ENCODE results near the gene ELF1.
"Not testable (repeated sequence)": the region's sequence is repeated elsewhere in the genome, so short reads cannot be mapped to it uniquely, and the experiment has no call there.

ELF1 gene

DNA sequence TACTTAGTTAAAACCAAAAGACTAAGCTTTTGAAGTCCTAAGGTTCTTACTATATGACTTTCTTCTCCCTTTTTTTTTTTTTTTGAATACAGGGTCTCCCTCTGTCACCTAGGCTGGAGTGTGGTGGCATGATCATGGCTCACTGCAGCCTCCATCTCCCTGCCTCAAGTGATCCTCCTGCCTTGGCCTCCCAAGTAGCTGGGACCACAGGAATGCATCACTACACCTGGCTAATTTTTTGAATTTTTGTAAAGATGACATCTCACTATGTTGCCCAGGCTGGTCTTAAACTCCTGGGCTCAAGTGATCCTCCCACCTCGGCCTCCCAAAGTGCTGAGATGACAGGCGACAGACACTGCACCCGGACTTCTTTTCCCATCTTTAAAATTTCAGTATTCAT lies 89.2 kb downstream of the ELF1 start:
- not testable (repeated sequence) for DNase-seq

- DNase-seq: no peak
Measured at GRCh38 chr13:40928980-40929379, 90.1 kb downstream of the ELF1 start.

- DNase-seq: no peak
Measured at GRCh38 chr13:40927929-40928328, 91.2 kb downstream of the ELF1 start.

DNA sequence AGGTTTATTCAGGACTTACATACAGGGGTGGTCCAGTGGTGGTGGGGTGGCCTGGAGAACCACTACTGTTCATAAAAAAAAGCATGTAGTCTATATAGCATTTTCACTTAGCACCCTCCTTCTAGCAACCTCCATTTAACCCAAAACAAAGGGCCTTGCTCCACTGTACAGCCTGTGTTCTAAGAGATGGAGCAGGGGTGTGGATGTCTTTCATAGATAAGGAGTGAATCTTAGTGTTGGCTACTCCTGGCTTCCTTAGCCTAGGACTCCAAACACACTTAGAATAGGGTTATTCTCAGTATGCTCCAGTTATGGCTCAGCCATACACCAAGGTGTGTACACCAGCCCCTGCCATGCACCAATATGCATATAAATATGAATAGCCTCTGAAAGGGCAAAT lies 95.2 kb downstream of the ELF1 start:
- DNase-seq: no peak

- no peak for DNase-seq
Measured at GRCh38 chr13:40922437-40923040, 96.6 kb downstream of the ELF1 start.

DNA sequence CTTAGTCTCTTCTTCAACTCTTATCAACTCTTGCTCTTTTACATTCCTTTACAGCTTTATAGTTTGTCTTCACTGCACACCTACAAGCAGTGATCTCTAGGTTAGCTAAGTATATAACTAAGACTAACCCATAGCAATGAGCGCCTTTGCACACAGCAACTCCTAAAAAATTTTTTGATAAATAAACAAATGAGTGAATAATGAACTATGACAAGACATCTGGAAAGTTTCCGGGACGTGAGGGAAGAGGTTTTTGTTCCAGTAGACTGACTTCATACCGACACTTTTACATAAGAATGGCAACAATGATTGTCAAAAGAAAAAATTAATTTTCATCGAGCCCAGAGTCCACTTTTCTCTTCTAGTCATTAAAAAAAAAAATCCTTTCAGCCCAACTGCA lies 98.3 kb downstream of the ELF1 start:
- DNase-seq: no peak

- not testable (repeated sequence) for DNase-seq
Measured at GRCh38 chr13:40919901-40920300, 99.2 kb downstream of the ELF1 start.

- DNase-seq: no peak
Measured at GRCh38 chr13:40916207-40916998, 102.7 kb downstream of the ELF1 start.

DNA sequence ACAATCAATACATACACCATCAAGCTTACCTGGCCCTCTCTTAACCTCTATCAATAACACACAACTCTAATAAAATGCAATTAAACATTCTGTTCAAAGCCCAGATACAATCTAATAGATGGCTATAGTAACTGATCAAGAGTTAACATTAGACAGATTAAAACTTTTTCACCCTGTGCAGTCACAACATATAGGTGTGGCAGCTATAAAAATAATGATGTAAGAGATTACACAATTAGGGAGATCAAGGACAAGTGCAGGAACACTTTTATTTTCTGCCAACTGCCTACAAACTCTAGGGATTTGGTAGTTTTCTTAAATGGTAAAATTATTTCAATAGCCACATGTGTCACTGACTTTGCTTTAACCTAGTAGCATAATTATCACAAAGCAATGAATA lies 104.3 kb downstream of the ELF1 start:
- DNase-seq: not testable (repeated sequence)

DNA sequence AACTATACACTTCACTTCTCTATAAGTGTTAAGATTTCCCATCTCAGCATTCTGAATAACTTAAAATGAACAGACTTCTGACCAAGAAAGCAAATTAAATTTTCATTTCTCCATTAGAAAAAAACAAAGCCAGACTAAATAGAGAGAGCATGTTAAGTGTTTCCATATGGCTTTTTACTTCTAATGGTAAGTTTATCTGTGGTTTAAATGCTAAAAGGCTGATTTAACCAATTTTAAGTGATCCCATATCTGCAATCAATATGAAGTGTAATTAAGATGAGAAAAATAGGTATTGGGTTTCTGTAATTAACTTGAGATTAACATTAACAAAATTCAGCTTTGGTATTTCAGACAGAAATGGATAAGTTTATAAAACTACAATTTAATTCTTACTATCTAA lies 107.8 kb downstream of the ELF1 start:
- DNase-seq: no peak

DNA sequence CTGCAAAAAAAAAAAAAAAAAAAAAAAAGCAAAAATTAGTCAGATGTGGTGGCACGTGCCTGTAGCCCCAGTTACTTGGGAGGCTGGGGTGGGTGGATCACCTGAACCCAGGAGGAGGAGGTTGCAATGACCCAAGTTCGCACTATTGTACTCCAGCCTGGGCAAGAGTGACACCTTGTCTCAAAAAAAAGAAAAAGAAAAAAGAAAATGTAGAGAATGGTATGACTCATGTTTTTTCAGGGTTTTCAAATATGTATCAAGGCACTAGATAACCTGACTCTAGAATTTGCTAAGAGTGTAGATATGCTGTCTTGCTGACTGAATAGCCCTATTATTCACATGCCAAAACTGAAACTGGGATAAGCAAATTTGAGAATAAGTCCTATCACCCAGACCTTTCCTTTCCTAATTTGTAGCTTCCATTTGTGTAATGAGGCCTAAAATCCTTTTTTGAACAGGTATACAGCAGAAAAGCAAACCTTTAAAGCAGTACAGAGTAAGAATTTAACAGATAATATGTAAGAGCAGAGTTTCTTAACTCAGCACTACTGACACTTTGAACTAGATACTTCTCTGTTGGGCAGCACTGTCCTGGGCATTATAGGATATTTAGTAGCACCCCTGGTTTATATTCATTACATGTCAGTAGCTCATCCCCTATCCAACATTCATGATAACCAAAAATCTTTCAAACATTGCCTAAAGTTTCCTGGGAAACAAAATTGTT lies 108.6 kb downstream of the ELF1 start:
- no peak for DNase-seq

DNA sequence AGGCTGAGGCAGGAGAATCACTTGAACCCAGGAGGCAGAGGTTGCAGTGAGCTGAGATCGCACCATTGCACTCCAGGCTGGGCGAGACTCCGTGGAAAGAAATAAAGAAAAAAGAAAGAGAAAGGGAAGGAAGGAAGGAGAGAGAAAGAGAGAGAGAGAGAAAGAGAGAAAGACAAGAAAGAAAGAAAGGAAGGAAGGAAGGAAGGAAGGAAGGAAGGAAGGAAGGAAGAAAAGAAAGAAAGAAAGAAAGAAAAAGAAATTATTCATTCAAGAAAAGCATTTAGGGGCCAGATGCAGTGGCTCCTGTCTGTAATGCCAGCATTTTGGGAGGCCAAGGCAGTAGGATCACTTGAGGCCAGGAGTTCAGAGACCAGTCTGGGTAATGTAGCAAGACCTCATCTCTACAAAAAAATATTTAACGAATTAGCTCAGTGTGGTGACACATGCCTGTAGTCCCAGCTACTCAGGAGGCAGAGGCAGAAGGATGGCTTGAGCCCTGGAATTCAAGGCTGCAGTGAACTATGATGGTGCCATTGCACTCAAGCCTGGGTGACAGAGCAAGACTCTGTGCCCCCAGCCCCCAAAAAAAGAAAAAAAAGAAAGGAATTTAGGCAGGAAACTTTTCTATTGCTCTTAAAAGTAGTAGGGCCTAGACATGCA lies 109.4 kb downstream of the ELF1 start:
- not testable (repeated sequence) for DNase-seq

GRCh38 chr13:40908546-40908945 lies 110.6 kb downstream of the ELF1 start:
- no peak for DNase-seq

- DNase-seq: not testable (repeated sequence)
Measured at GRCh38 chr13:40901032-40901431, 118.1 kb downstream of the ELF1 start.

GRCh38 chr13:40900568-40900967 lies 118.5 kb downstream of the ELF1 start:
- DNase-seq: not testable (repeated sequence)

DNA sequence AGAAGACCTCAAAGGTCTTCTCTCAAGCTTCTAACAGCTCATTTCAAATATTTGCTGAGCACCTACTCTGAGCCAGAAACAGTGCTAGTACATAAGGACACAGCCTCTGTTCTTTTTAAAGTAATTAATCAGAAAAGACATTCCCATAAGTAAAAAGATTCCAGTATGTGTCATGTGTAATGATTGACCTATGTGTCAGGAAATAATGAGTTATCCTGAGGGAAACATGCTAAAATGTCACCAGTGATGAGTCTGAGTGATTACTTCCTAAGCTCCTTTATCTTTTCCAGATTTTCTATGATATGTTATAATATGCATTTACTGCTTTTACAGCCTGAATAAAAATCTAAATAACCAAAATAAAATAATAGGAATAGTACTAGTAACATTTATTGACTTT lies 122.1 kb downstream of the ELF1 start:
- DNase-seq: no peak

DNA sequence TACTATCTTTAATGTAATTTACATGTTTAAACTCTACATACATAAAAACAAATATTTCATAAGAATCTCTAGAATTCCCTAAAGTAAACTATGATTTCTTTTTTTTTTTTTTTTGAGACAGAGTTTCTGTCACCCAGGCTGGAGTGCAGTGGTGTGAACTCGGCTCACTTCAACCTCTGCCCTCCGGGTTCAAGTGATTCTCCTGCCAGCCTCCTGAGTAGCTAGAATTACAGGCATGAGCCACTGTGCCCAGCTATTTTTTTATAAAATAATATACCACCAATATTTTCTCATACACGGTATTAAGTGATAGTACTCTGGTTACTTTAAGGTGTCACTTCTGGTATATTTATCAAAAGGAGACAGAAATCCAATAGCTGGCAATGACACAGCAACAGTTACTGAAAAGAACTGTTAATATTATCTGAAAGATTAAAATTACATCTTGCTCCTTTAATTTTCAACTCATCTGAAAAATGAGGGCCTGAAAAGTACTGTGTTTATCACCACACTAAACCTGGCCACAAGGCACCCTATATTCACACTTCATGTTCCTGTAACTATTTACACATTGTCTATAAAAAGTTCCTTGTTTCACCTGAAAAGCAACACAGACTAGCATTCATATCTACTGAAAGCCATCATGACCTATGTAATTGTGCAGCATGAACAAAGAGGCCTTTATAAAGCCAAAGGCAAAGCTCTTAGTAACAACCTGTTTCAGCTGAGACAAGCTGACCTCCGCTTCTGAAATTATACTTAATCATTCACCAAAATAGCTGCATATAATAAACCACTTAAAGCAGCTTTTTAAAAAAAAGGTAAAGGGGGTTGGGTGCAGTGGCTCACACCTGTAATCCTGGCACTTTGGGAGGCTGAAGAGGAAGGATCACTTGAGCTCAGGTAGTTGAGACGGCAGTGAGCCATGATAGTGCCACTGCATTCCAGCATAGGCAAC lies 123.6 kb downstream of the ELF1 start:
- no peak for DNase-seq

- DNase-seq: not testable (repeated sequence)
Measured at GRCh38 chr13:40893573-40893972, 125.5 kb downstream of the ELF1 start.

GRCh38 chr13:40886017-40886416 lies 133.1 kb downstream of the ELF1 start:
- DNase-seq: no peak

GRCh38 chr13:40884175-40884574 lies 134.9 kb downstream of the ELF1 start:
- not testable (repeated sequence) for DNase-seq

Measured in activated CD4-positive, alpha-beta T cell treated with anti-CD3 and anti-CD28 coated beads for 1 hour (primary cell).